Right lobe of liver (tissue), 6 donors: Measurements from ENCODE around the gene RASGRP3. TPM values are rescaled to one million over a fixed set of nuclear protein-coding genes. Genes with fewer than 3 reads are reported as not detected.

Source experiments
- ATAC-seq, 4 donors: fragments of 200-7000 bp; cut with Tn5 transposase; one replicate each; pipeline ENCODE4 v1.9.1; 2020; ENCODE audit warnings: mild to moderate bottlenecking in 4 of 4, moderate library complexity in 4 of 4
- DNase-seq, 3 donors: peaks; one replicate each; pipeline ENCODE4 v3.0.0-alpha.2; 2020
- H3K27ac ChIP-seq, 3 donors: fragments of 200-600 bp; one replicate each; pipeline ENCODE4 v1.8.0; 2022
- H3K27me3 ChIP-seq, 2 donors: fragments of 200-600 bp; one replicate each; pipeline ENCODE4 v1.8.0; 2022
- H3K36me3 ChIP-seq, 4 donors: fragments of 200-600 bp; sonication (generic) in 1 of 4; one replicate each; pipeline versions ENCODE4 v1.5.1 to v1.8.0; 2017 to 2022; ENCODE audit warnings: control low read depth in 1 of 4
- H3K4me1 ChIP-seq, 4 donors: fragments of 200-600 bp; sonication (generic) in 1 of 4; one replicate each; pipeline versions ENCODE4 v1.5.1 to v1.8.0; 2017 to 2022; ENCODE audit warnings: control low read depth in 1 of 4
- H3K4me3 ChIP-seq, 3 donors: fragments of 200-600 bp; one replicate each; pipeline ENCODE4 v1.8.0; 2022
- H3K9me3 ChIP-seq, 4 donors: fragments of 200-600 bp; sonication (generic) in 1 of 4; one replicate each; pipeline versions ENCODE4 v1.5.1 to v1.8.0; 2017 to 2022; ENCODE audit warnings: control low read depth in 1 of 4
- POLR2A ChIP-seq: fragments of 450-650 bp; IDR thresholded peaks from one replicate; pipeline ENCODE4 v1.6.1; 2017; ENCODE audit warnings: antibody characterized with exemption, mild to moderate bottlenecking
- WGBS: methylation state at CpG from one replicate; pipeline ENCODE4 v1.1.6; 2018; ENCODE audit warnings: low coverage, low lambda C conversion rate; ENCODE audit not compliant: insufficient coverage; ENCODE audit errors: missing lambda C conversion rate; 5-methylcytosine and 5-hydroxymethylcytosine counted together
- intact Hi-C, 2 donors: fragments of 100-400 bp; cut with DNase I; formaldehyde crosslinking; loops; one replicate each; pipeline versions ENCODE4 v1.11.2 to v1.14.1; 2022
- total RNA-seq, 6 experiments: library from RNA; depleted of rRNA in 2 of 6; stranded (reverse); fragments of >200 nt in 2 of 6; fragmentation: NEBNext Ultra II Directional in 3 of 6; extraction: Animal tissue kit (Norgen Biotek cat#: 25700) in 3 of 6; gene quantifications; one replicate each; pipeline versions ENCODE4 v1.1.0 to v1.2.4, GENCODE V29; 2016 to 2023
- TF ChIP-seq, protein P1 (sequence below), 4 donors: fragments of 200-600 bp in 3 of 4; fragments of 450-650 bp in 1 of 4; IDR thresholded peaks; one replicate each; pipeline versions ENCODE4 v1.5.1 to v1.8.0; 2016 to 2022; ENCODE audit warnings: antibody characterized with exemption in 4 of 4, mild to moderate bottlenecking in 2 of 4
- donor health status: DM: no; HTN: yes; CAD: no.
- donor health status: DM: no; HTN: no; CAD: no.
- donor health status: DM: no; HTN: no; CAD: no.
- donor health status: DM: no; HTN: yes; CAD: no.
- donor health status: DM: no; HTN: yes; CAD: no.

The RASGRP3 gene
- total RNA-seq, 6 experiments from 2014 or later = 3.0 to 11.5 (median 5.0) TPM

DNA sequence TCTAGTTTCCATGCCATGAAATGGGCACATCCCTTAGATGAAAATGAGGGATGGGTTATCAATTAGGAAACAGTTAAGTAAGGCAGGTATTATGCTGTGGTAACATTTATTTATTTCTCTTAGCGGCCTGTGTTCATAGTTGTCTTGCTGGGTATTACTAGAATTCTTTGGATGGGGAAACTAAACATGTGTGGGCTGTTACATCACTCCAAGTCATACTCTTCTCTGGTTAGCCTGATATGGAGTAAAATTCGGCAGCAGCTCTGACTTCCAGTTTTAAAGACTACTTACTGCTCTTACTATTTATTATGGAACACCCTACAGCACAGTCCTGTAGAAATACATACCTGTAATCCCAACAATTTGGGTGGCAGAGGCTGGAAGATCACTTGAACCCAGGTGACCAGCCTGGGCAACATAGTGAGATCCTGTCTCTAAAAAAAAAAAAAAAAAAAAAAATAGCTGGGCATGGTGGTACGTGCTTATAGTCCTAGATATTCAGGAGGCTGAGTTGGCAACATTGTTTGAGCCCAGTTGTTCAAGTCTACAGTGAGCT lies 33.1 kb upstream of the RASGRP3 start:
- H3K4me1 ChIP-seq = peaks cover 0 to 5% (median 0%) of the 10 kb centered on the region in 4 donors
- H3K36me3 ChIP-seq = no peaks in the 10 kb centered on the region
- DNase-seq (no peak), ATAC-seq (no peak)
- TF ChIP-seq, protein P1, sequence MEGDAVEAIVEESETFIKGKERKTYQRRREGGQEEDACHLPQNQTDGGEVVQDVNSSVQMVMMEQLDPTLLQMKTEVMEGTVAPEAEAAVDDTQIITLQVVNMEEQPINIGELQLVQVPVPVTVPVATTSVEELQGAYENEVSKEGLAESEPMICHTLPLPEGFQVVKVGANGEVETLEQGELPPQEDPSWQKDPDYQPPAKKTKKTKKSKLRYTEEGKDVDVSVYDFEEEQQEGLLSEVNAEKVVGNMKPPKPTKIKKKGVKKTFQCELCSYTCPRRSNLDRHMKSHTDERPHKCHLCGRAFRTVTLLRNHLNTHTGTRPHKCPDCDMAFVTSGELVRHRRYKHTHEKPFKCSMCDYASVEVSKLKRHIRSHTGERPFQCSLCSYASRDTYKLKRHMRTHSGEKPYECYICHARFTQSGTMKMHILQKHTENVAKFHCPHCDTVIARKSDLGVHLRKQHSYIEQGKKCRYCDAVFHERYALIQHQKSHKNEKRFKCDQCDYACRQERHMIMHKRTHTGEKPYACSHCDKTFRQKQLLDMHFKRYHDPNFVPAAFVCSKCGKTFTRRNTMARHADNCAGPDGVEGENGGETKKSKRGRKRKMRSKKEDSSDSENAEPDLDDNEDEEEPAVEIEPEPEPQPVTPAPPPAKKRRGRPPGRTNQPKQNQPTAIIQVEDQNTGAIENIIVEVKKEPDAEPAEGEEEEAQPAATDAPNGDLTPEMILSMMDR (IDR thresholded peaks at IDR 0.05) = no peak
- TF ChIP-seq POLR2A = no peak
- no peak overlapping the region for H3K4me3 ChIP-seq
- WGBS = 57% methylated on average over 3 of the region's 3 CpGs
- no peaks in the 10 kb centered on the region for H3K27me3 ChIP-seq
- peak overlapping the region in 1 of 3 donors; percentile 30 for H3K27ac ChIP-seq
- intact Hi-C loops = no loop called here
- H3K9me3 ChIP-seq = no peaks in the 10 kb centered on the region

DNA sequence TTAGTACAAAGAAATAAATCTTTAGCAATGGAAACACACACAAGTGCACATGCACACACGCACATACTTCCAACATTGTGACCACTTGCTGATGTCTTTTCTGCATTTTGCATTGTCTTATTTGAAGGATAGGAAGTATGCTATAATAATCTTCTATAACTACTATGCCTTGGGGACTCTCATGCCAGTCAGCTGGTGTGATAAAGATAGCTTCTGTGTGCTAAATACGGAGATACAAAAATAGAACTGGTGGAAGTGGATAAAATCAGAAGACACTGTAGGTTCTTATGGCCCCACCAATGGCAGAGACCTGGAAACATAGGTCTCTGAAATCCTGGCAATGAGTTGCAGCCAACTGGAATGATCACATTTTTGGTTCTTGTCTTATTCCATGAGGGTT lies 31.5 kb upstream of the RASGRP3 start:
- intact Hi-C loops = no loop called here
- ATAC-seq = no peak
- no peaks in the 10 kb centered on the region for H3K27me3 ChIP-seq
- H3K4me3 ChIP-seq = no peak overlapping the region
- no peaks in the 10 kb centered on the region for H3K9me3 ChIP-seq
- TF ChIP-seq, protein P1 (IDR thresholded peaks at IDR 0.05) = no peak
- TF ChIP-seq POLR2A = no peak
- H3K36me3 ChIP-seq = no peaks in the 10 kb centered on the region
- no peak overlapping the region for H3K27ac ChIP-seq
- DNase-seq = no peak
- WGBS = 46% methylated on average over 2 of the region's 2 CpGs
- peaks cover 0 to 9% (median 0%) of the 10 kb centered on the region in 4 donors for H3K4me1 ChIP-seq

DNA sequence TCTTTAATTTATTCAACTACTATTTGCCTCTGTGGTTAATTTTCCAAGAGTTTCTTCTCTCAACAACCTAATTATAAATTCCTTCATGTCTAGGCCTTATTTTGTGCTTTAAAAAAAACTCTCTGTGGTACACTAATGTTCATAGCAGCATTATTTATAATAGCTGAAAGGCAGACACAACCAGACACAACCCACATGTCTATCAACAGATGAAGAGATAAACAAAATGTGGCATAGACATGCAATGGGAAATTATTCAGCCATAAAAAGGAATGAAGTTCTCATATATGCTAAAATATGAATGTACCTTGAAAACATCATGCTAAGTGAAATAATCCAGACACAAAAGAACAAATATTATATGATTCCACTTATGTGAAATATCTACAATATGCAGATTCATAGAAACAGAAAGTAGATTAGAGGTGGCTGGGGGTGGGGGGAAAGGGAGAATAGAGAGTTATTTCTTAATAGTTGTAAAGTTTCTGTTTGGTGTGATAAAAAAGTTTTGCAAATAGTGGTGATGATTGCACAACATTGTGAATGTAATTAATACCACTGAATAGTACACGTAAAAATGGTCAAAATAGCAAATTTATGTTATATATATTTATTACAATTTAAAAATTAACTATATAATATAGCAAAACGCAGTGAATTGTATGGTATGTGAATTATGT lies 28.1 kb upstream of the RASGRP3 start:
- Histone ChIP-seq H3K27me3 (no peaks in the 10 kb centered on the region), H3K27ac (no peak overlapping the region), H3K4me1 (peaks cover 0 to 9% (median 4%) of the 10 kb centered on the region in 4 donors), H3K36me3 (no peaks in the 10 kb centered on the region), H3K9me3 (no peaks in the 10 kb centered on the region), H3K4me3 (no peak overlapping the region)
- intact Hi-C loops = no loop called here
- no peak for DNase-seq
- TF ChIP-seq, protein P1 (IDR thresholded peaks at IDR 0.05) = no peak
- no peak for TF ChIP-seq POLR2A
- WGBS = 29% methylated on average over 2 of the region's 2 CpGs
- ATAC-seq = peak in 3 of 4 donors; percentile 17 to 52 (median 30)

DNA sequence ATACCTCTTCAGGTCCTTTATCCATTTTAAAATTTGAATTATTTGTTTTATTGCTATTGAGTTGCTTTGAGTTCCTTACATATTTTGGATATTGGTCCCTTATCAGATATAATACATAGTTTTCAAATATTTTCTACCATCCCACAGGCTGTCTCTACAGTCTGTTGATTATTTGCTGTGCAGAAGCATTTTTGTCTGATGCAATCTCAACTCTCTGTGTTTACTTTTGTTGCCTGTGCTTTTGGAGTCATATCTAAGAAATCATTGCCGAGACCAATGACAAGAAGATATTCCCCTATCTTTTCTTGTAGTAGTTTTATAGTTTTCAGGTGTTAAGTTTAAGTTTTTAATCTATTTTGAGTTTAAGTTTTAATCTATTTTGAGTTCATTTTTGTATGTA lies 25.2 kb upstream of the RASGRP3 start:
- TF ChIP-seq, protein P1 (IDR thresholded peaks at IDR 0.05) = no peak
- TF ChIP-seq POLR2A = no peak
- Histone ChIP-seq H3K27me3 (no peaks in the 10 kb centered on the region), H3K4me3 (no peak overlapping the region), H3K36me3 (no peaks in the 10 kb centered on the region), H3K27ac (no peak overlapping the region), H3K4me1 (peaks cover 0 to 9% (median 4%) of the 10 kb centered on the region in 4 donors), H3K9me3 (no peaks in the 10 kb centered on the region)
- ATAC-seq = peak; percentile 50 to 80 (median 74)
- DNase-seq = no peak
- 0% methylated on average over 1 of the region's 1 CpG for WGBS
- intact Hi-C loops = no loop called here
